Adrenal gland (tissue), 5 donors: ENCODE results near the gene THRAP3.

ENCODE experiments used
- CTCF ChIP-seq, 6 experiments: fragments of 450-650 bp in 4 of 6; fragments of 200-600 bp in 2 of 6; sonication (generic) in 1 of 6; IDR thresholded peaks; 1 replicate in 5 of 6; 2 replicates in 1 of 6; pipeline versions ENCODE4 v1.5.1 to v1.8.0; 2016 to 2021; ENCODE audit warnings: antibody characterized with exemption in 6 of 6, mild to moderate bottlenecking in 2 of 6, moderate library complexity in 1 of 6
- POLR2A ChIP-seq, 2 donors: fragments of 450-650 bp; IDR thresholded peaks; one replicate each; pipeline ENCODE4 v1.6.1; 2017; ENCODE audit warnings: antibody characterized with exemption in 2 of 2, mild to moderate bottlenecking in 2 of 2, moderate library complexity in 1 of 2
- donor health status: DM: no; HTN: no; CAD: no.

DNA sequence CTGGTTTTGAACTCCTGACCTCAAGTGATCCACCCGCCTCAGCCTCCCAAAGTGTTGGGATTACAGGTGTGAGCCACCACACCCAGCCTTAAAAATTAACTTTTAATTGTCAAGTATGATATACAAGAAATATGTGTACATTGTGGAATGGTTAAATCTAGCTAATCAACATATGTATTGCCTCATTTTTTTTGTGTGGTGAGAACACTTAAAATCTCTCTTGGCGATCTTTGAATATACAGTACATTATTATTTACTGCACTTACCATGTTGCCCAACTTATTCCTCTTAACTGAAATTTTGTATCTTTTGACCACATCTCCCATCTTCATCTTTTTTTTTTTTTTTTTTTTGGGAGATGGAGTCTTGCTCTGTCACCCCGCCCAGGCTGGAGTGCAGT, 23.3 kb downstream of the THRAP3 start:
- TF ChIP-seq CTCF (IDR thresholded peaks at IDR 0.05) (no peak), POLR2A (IDR thresholded peaks at IDR 0.05) (no peak)
